GM18511 (cell line): ENCODE measurements around the gene WDTC1.

Source experiments
- ATAC-seq: cut with Tn5 transposase; IDR thresholded peaks from one replicate; pipeline ENCODE4 v1.9.1; 2021; ENCODE audit warnings: mild to moderate bottlenecking, moderate library complexity; ENCODE audit not compliant: unreplicated experiment

Gene WDTC1

DNA sequence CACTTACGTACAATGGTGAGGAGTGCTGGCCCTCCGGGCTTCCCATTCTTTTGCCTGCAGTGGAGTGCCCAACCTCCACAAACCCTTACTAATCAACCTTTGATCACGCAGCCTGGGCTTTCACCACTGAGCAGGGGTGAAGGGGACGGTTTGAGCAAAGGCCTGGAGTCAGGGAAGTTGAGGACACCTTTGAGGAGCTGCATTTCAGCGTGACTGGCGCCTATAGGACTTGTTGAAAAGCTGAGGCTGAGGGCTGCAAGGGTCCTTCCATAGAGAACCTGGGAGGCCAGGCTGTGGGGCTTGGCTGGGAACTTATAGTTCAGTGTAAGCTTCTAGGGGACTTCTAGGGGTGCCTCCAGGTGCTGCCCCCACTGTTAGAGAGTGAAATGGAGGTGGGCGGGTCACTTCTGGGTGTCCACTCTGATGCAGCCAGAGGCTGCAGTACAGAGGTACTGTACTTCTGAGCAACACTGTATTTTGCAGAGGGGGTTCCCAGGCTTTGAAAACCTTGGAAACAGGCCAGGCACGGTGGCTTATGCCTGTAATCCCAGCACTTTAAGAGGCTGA lies 117.2 kb downstream of the WDTC1 start:
- no peak for ATAC-seq

DNA sequence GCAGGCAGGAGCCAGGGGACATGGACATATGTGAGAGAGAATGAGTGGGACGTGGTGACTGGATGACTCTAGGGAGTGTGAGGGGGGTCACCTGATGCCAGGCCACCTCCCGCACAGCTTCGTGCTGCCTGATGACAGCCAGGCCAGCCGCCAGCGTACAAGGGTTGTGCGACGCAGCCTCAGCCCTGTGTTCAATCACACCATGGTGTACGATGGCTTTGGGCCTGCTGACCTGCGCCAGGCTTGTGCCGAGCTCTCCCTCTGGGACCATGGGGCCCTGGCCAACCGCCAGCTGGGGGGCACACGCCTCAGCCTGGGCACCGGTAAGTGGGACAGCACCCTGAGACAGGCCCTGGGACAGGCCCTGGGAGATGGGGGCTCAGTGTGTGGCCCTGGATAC lies 118.7 kb downstream of the WDTC1 start:
- no peak for ATAC-seq

DNA sequence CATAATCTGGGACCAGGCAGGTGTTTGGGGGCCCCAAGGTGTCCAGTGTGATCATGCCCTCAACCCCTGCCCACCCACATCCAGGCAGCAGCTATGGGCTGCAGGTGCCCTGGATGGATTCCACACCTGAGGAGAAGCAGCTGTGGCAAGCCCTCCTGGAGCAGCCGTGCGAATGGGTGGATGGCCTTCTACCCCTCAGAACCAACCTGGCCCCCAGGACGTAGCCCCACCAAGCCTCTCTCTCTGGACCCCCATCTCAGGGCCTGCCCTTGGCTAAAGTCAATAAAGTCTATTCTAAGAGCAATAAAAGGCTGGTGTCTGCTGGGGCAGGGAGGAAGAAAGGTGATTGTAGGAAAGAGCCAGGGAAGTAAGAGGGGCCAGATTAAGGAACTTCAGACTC lies 119.2 kb downstream of the WDTC1 start:
- ATAC-seq, result no peak

DNA sequence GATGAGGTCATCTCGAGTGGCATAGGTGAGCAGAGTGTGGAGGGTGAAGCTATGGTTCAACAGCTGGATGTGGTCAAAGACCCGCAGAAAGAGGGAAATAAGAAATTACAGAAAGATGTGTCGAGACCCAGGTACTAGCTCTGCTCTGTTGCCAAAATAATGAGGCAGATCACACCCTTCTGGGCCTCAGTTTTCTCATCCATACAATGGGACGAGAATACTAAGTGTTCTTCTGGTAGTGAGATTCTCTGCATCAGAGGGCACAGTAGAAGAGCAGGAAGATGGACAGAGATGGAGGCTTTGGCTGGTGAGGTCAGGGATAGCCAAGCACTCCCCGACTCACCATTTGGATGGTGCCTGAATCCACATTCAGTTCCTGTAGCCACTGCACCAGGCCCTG lies 121.3 kb downstream of the WDTC1 start:
- no peak for ATAC-seq

DNA sequence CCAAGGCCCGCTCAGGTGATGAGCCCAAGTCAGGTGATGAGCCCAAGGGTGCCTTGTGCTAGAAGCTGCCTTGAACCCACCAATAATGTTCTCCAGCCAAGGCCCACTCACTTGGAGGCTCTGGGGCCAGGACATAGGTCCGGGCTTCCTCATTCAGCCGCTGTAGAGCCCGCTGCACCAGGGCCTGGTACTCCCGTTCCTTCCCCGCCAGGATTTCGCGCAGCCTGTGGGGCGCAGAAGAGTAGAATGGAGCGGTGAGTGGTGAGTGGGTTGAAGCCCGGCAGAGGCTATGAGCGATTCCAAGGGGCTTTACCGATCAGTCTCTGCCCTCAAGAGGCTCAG lies 121.8 kb downstream of the WDTC1 start:
- no peak for ATAC-seq

DNA sequence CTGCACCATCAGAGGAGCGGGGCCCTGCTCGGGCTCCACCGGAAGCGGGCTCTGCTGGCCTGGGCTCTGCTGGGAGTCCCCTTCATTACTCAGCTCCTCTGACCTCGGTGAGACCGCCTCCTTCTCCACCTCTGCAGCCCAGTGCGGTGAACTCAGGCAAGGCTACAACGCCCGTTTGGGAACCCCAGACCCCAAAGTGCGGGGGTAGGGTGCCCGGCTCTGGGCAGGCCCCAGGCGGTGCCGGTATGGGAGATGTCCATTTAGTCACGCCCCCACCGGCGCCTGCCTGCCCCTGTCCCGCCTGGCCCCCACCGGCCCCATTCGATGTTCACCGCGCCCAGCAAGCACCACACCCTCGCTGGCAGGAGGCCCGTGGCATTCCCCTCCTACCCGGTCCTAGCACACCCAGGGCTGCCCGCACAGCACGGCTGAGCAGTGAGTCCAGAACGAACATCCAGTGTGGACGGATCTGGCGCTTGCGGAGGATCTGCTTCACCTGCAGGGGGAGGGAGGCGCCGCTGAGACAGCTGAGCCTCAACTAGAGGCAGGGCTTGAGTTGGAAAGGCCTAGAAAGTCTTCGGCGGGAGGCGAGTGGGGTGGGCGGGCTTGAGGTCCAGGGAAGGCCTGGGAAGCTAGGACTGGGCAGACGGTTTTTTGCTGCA lies 122.3 kb downstream of the WDTC1 start:
- ATAC-seq, result no peak

DNA sequence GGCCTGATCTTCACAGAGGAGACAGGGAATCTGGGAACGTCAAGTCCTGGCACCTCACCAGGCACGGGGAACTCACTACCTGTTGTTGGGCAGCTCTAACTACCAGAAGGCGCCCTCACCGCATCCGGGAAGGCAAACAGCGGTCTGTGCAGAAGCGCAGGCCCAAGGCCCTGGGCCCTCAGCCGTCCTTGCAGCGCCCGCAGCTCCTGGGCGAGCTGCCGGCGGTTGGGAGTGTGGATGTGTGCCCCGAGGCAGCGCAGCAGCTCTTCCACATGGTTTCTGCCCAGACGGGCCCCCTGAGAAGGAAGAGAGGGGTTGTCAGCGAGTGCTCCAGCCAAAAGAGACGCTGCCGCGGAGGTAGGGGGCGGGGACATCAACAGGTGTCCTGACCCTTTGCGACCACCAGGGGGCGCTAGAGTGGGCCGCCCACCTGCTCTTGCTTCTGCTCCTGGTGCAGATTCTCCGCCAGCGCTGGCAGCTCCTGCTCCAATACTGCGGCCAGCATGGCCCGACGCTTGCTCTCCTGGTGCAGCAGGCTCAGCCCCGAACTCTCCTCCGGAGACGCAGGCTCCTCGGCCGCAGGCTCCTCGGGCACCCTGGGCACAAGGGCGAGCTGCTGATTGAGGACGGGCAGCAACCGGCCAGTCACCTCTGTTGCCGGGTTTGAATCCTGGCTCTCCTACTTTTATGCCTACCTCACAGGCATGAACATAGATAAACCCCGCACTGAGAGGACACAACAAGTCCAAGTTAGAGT lies 123.0 kb downstream of the WDTC1 start:
- ATAC-seq, result peak; percentile 46
